ENCODE data around the gene DYNLT3. TPM values are rescaled to one million over a fixed set of nuclear protein-coding genes. Genes with fewer than 3 reads are reported as not detected.

The DYNLT3 gene
- total RNA-seq, 2 experiments from 2014 or later, result 47.9 to 48.3 TPM

GRCh38 chrX:37862851-37863250, 15.5 kb upstream of the DYNLT3 start:
- Mint-ChIP-seq H3K4me1 (ENCODE audit: low read depth) (peaks cover 7% of the 10 kb centered on the region), H3K36me3 (ENCODE audit: low read depth) (no peaks in the 10 kb centered on the region), H3K9me3 (no peaks in the 10 kb centered on the region), H3K4me3 (no peak overlapping the region), H3K27me3 (peaks cover 11% of the 10 kb centered on the region), H3K27ac (no peak overlapping the region)
- ChIA-PET CTCF (no interaction called here), POLR2A (no interaction called here)
- no peak overlapping the region for H3K4me3 ChIP-seq (ENCODE audit: low read length)
- H3K36me3 ChIP-seq (ENCODE audit: insufficient read depth, low read length), result no peaks in the 10 kb centered on the region
- H3K9me3 ChIP-seq (ENCODE audit: control insufficient read depth in 1 of 2, insufficient read depth in 1 of 2, low read length in 2 of 2), result no peaks in the 10 kb centered on the region
- intact Hi-C loops (cut with DNase I, micrococcal nuclease), result no loop called here
- ATAC-seq (ENCODE audit: poor library complexity), result no peak
- no peak for TF ChIP-seq CTCF (IDR thresholded peaks at IDR 0.05)
- peaks cover 0 to 5% of the 10 kb centered on the region in 2 experiments for H3K27me3 ChIP-seq (ENCODE audit: control insufficient read depth in 1 of 2, insufficient read depth in 2 of 2, low read length in 2 of 2)
- DNase-seq, result no peak
- no peak overlapping the region for H3K27ac ChIP-seq (ENCODE audit: low read depth in 1 of 2, low read length in 2 of 2)
- H3K4me1 ChIP-seq (ENCODE audit: insufficient read depth, low read length), result no peaks in the 10 kb centered on the region

DNA sequence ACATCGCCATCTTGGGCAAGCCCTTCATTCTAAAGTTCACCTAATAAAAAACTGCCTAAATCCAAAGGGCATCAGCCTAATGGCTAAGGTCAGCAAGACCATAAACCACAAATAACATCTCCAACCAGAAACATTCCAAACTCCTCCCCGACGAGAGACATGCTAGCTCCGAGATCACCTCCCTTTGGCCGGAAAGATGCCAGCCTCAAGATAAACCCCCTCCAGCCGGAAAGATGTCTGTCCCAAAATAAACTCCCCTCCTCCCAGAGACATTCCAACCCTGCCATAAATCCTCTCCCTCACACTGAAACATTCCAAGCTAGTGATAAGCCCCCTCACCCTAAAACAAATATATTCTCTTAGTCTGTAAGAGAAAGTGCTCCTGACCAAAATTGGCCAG, 13.3 kb upstream of the DYNLT3 start:
- ChIA-PET CTCF (no interaction called here), POLR2A (no interaction called here)

DNA sequence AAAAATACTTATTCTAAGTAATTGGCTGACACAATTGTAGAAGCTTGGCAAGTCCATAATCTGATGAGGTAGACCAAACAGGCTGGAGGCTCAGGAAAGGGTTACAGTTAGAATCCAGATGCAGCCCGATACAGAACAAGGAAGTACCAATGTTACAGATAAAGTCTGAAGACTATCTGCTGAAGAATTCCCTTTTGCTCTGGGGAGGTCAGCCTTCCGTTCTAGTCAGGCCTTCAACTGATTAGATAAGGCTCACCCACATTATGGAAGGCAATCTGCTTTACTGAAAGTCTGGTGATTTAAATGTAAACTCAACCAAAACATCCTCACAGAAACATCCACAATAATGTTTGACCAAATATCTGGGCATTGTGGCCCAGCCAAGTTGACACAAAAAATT, 7.4 kb upstream of the DYNLT3 start:
- no peak overlapping the region for H3K27ac Mint-ChIP-seq
- no peaks in the 10 kb centered on the region for H3K36me3 Mint-ChIP-seq (ENCODE audit: low read depth)
- DNase-seq (no peak), ATAC-seq (ENCODE audit: poor library complexity) (no peak)
- H3K27me3 Mint-ChIP-seq, result peaks cover 10% of the 10 kb centered on the region
- H3K4me3 Mint-ChIP-seq, result no peak overlapping the region
- no peaks in the 10 kb centered on the region for H3K4me1 ChIP-seq (ENCODE audit: insufficient read depth, low read length)
- intact Hi-C loops (cut with DNase I, micrococcal nuclease), result no loop called here
- no peaks in the 10 kb centered on the region for H3K9me3 Mint-ChIP-seq
- TF ChIP-seq CTCF (IDR thresholded peaks at IDR 0.05), result no peak
- no peak overlapping the region for H3K27ac ChIP-seq (ENCODE audit: low read depth in 1 of 2, low read length in 2 of 2)
- H3K36me3 ChIP-seq (ENCODE audit: insufficient read depth, low read length), result no peaks in the 10 kb centered on the region
- ChIA-PET CTCF (no interaction called here), POLR2A (no interaction called here)
- no peak overlapping the region for H3K4me3 ChIP-seq (ENCODE audit: low read length)
- no peaks in the 10 kb centered on the region for H3K9me3 ChIP-seq (ENCODE audit: control insufficient read depth in 1 of 2, insufficient read depth in 1 of 2, low read length in 2 of 2)
- H3K27me3 ChIP-seq (ENCODE audit: control insufficient read depth in 1 of 2, insufficient read depth in 2 of 2, low read length in 2 of 2), result no peaks in the 10 kb centered on the region
- peaks cover 1% of the 10 kb centered on the region for H3K4me1 Mint-ChIP-seq (ENCODE audit: low read depth)

More for the DNA sequence above, 13.3 kb upstream of the DYNLT3 start:
- H3K4me1 Mint-ChIP-seq (ENCODE audit: low read depth), result no peaks in the 10 kb centered on the region
- Histone ChIP-seq H3K4me3 (ENCODE audit: low read length) (no peak overlapping the region), H3K27me3 (ENCODE audit: control insufficient read depth in 1 of 2, insufficient read depth in 2 of 2, low read length in 2 of 2) (peaks cover 0 to 5% of the 10 kb centered on the region in 2 experiments), H3K36me3 (ENCODE audit: insufficient read depth, low read length) (no peaks in the 10 kb centered on the region), H3K27ac (ENCODE audit: low read depth in 1 of 2, low read length in 2 of 2) (no peak overlapping the region), H3K4me1 (ENCODE audit: insufficient read depth, low read length) (no peaks in the 10 kb centered on the region), H3K9me3 (ENCODE audit: control insufficient read depth in 1 of 2, insufficient read depth in 1 of 2, low read length in 2 of 2) (no peaks in the 10 kb centered on the region)
- H3K9me3 Mint-ChIP-seq, result no peaks in the 10 kb centered on the region
- ATAC-seq (ENCODE audit: poor library complexity) (no peak), DNase-seq (no peak)
- no peak overlapping the region for H3K27ac Mint-ChIP-seq
- intact Hi-C loops (cut with DNase I, micrococcal nuclease), result no loop called here
- H3K36me3 Mint-ChIP-seq (ENCODE audit: low read depth), result no peaks in the 10 kb centered on the region
- no peak overlapping the region for H3K4me3 Mint-ChIP-seq
- no peak for TF ChIP-seq CTCF (IDR thresholded peaks at IDR 0.05)
- H3K27me3 Mint-ChIP-seq, result peaks cover 11% of the 10 kb centered on the region

Data from CD4-positive, alpha-beta T cell (primary cell).